ENCODE measurements around the gene SPATS2.

SPATS2 gene

GRCh38 chr12:49442915-49443314, 75.7 kb downstream of the SPATS2 start:
- H3K4me3 ChIP-seq (ENCODE audit: low read depth, low read length), result no peak overlapping the region
- TF ChIP-seq CTCF (IDR thresholded peaks at IDR 0.05; ENCODE audit: control insufficient read depth, extremely low read depth, insufficient read depth), result no peak
- DNase-seq (ENCODE audit: low read depth), result no peak

GRCh38 chr12:49446571-49446970, 79.3 kb downstream of the SPATS2 start:
- no peak for DNase-seq (ENCODE audit: low read depth)
- no peak for TF ChIP-seq CTCF (IDR thresholded peaks at IDR 0.05; ENCODE audit: control insufficient read depth, extremely low read depth, insufficient read depth)
- no peak overlapping the region for H3K4me3 ChIP-seq (ENCODE audit: low read depth, low read length)

- H3K4me3 ChIP-seq (ENCODE audit: low read depth, low read length), result no peak overlapping the region
- DNase-seq (ENCODE audit: low read depth), result no peak
- TF ChIP-seq CTCF (IDR thresholded peaks at IDR 0.05; ENCODE audit: control insufficient read depth, extremely low read depth, insufficient read depth), result no peak
These were observed 81.6 kb downstream of the SPATS2 start for GRCh38 chr12:49448858-49449257.

GRCh38 chr12:49451468-49452259, 84.4 kb downstream of the SPATS2 start:
- TF ChIP-seq CTCF (IDR thresholded peaks at IDR 0.05; ENCODE audit: control insufficient read depth, extremely low read depth, insufficient read depth), result no peak
- peak; percentile 34 for DNase-seq (ENCODE audit: low read depth)
- H3K4me3 ChIP-seq (ENCODE audit: low read depth, low read length), result no peak overlapping the region

- no peak overlapping the region for H3K4me3 ChIP-seq (ENCODE audit: low read depth, low read length)
- no peak for TF ChIP-seq CTCF (IDR thresholded peaks at IDR 0.05; ENCODE audit: control insufficient read depth, extremely low read depth, insufficient read depth)
- no peak for DNase-seq (ENCODE audit: low read depth)
These were observed 88.2 kb downstream of the SPATS2 start for GRCh38 chr12:49455501-49455900.

GRCh38 chr12:49456131-49456679, 88.9 kb downstream of the SPATS2 start:
- no peak overlapping the region for H3K4me3 ChIP-seq (ENCODE audit: low read depth, low read length)
- DNase-seq (ENCODE audit: low read depth), result no peak
- no peak for TF ChIP-seq CTCF (IDR thresholded peaks at IDR 0.05; ENCODE audit: control insufficient read depth, extremely low read depth, insufficient read depth)

Data from LNCaP clone FGC (cell line).